Activated CD4-positive, alpha-beta T cell treated with anti-CD3 and anti-CD28 coated beads, Interleukin-2, amount 10 ng/mL, durations not matched to agents 7 days and 5 days (primary cell): Measurements from ENCODE around the gene DLGAP1. TPM values are rescaled to one million over a fixed set of nuclear protein-coding genes. Genes with fewer than 3 reads are reported as not detected.

ENCODE experiments used
- CTCF ChIA-PET: fragments of 350-600 bp; sonication (Branson Sonifier 250); formaldehyde crosslinking; loops from one replicate; lab custom pipeline; 2021; ENCODE audit warnings: antibody characterized with exemption; lab: Charles Lee
- POLR2A ChIA-PET: fragments of 350-600 bp; sonication (Branson Sonifier 250); formaldehyde crosslinking; loops from one replicate; lab custom pipeline; 2021; ENCODE audit warnings: antibody characterized with exemption; lab: Charles Lee
- DNase-seq: peaks from one replicate; pipeline ENCODE4 v3.0.0-alpha.2; 2020
- H3K27ac Mint-ChIP-seq: one replicate; pipeline ENCODE4 v1.8.0; 2021; ENCODE audit warnings: mild to moderate bottlenecking, moderate library complexity, mixed read lengths
- H3K27me3 Mint-ChIP-seq: one replicate; pipeline ENCODE4 v1.8.0; 2021; ENCODE audit warnings: mixed read lengths
- H3K36me3 Mint-ChIP-seq: one replicate; pipeline ENCODE4 v1.8.0; 2021; ENCODE audit warnings: low read depth, mixed read lengths
- H3K4me1 Mint-ChIP-seq: one replicate; pipeline ENCODE4 v1.8.0; 2021; ENCODE audit warnings: mixed read lengths
- H3K4me3 Mint-ChIP-seq: one replicate; pipeline ENCODE4 v1.8.0; 2021; ENCODE audit warnings: mild to moderate bottlenecking, moderate library complexity, mixed read lengths
- H3K9me3 Mint-ChIP-seq: one replicate; pipeline ENCODE4 v1.8.0; 2021; ENCODE audit warnings: mixed read lengths
- total RNA-seq, 2 experiments: library from RNA; stranded (reverse); gene quantifications; one replicate each; pipeline ENCODE4 v1.2.3, GENCODE V29; 2021

Gene DLGAP1
- total RNA-seq, 2 experiments from 2014 or later, result 0.10 TPM; not detected in 1

GRCh38 chr18:3468066-3468705 lies 986.9 kb downstream of the DLGAP1 start:
- Mint-ChIP-seq H3K27me3 (no peaks in the 10 kb centered on the region), H3K4me1 (peaks cover 20% of the 10 kb centered on the region), H3K9me3 (no peaks in the 10 kb centered on the region), H3K36me3 (no peaks in the 10 kb centered on the region), H3K4me3 (no peak overlapping the region), H3K27ac (no peak overlapping the region)
- CTCF ChIA-PET, result interaction anchor here (0.7 to 1.9 kb wide), 3 partner anchors 10 to 511 kb away, joined by 4 to 6 read pairs (median 5); no protein-coding TSS in a partner anchor
- POLR2A ChIA-PET, result no interaction called here
- no peak for DNase-seq

- H3K9me3 Mint-ChIP-seq, result peaks cover 4% of the 10 kb centered on the region
- H3K4me1 Mint-ChIP-seq, result peaks cover 16% of the 10 kb centered on the region
- POLR2A ChIA-PET, result no interaction called here
- no peak overlapping the region for H3K4me3 Mint-ChIP-seq
- no peak overlapping the region for H3K27ac Mint-ChIP-seq
- no peaks in the 10 kb centered on the region for H3K27me3 Mint-ChIP-seq
- H3K36me3 Mint-ChIP-seq, result peaks cover 7% of the 10 kb centered on the region
- CTCF ChIA-PET, result interaction anchor here (1.5 to 2.8 kb wide), 3 partner anchors 9 to 12 kb away, joined by 4 to 13 read pairs (median 6); no protein-coding TSS in a partner anchor
- DNase-seq, result peak; percentile 23
These were observed 988.2 kb downstream of the DLGAP1 start for GRCh38 chr18:3466872-3467271.

- ChIA-PET CTCF (interaction anchor here (1.0 to 2.8 kb wide), 3 partner anchors 8 to 169 kb away, joined by 3 to 13 read pairs (median 4); no protein-coding TSS in a partner anchor), POLR2A (no interaction called here)
- H3K36me3 Mint-ChIP-seq, result peaks cover 10% of the 10 kb centered on the region
- H3K4me1 Mint-ChIP-seq, result peaks cover 16% of the 10 kb centered on the region
- H3K4me3 Mint-ChIP-seq, result no peak overlapping the region
- H3K27me3 Mint-ChIP-seq, result no peaks in the 10 kb centered on the region
- H3K27ac Mint-ChIP-seq, result peak overlapping the region; percentile 62
- H3K9me3 Mint-ChIP-seq, result peaks cover 5% of the 10 kb centered on the region
- no peak for DNase-seq
These were observed 989.1 kb downstream of the DLGAP1 start for GRCh38 chr18:3466045-3466444.

GRCh38 chr18:3463051-3463450 lies 992.1 kb downstream of the DLGAP1 start:
- Mint-ChIP-seq H3K27ac (no peak overlapping the region), H3K36me3 (peaks cover 34% of the 10 kb centered on the region), H3K4me3 (no peak overlapping the region), H3K4me1 (peaks cover 32% of the 10 kb centered on the region), H3K27me3 (no peaks in the 10 kb centered on the region), H3K9me3 (peaks cover 14% of the 10 kb centered on the region)
- CTCF ChIA-PET, result interaction anchor here (0.6 to 0.7 kb wide), 2 partner anchors 115 to 217 kb away, joined by 3 read pairs; no protein-coding TSS in a partner anchor
- no peak for DNase-seq
- POLR2A ChIA-PET, result no interaction called here

GRCh38 chr18:3461704-3462103 lies 993.4 kb downstream of the DLGAP1 start:
- POLR2A ChIA-PET, result no interaction called here
- H3K4me1 Mint-ChIP-seq, result peaks cover 37% of the 10 kb centered on the region
- no peak overlapping the region for H3K27ac Mint-ChIP-seq
- no peak overlapping the region for H3K4me3 Mint-ChIP-seq
- no peaks in the 10 kb centered on the region for H3K27me3 Mint-ChIP-seq
- H3K36me3 Mint-ChIP-seq, result peaks cover 46% of the 10 kb centered on the region
- H3K9me3 Mint-ChIP-seq, result peaks cover 14% of the 10 kb centered on the region
- CTCF ChIA-PET, result interaction anchor here (0.7 to 1.8 kb wide), 2 partner anchors 9 to 133 kb away, joined by 3 to 4 read pairs; no protein-coding TSS in a partner anchor
- no peak for DNase-seq

GRCh38 chr18:3460823-3461398 lies 994.2 kb downstream of the DLGAP1 start:
- H3K27ac Mint-ChIP-seq, result no peak overlapping the region
- POLR2A ChIA-PET, result no interaction called here
- H3K9me3 Mint-ChIP-seq, result peaks cover 14% of the 10 kb centered on the region
- CTCF ChIA-PET, result interaction anchor here (1.8 kb wide), 1 partner anchor 133 kb away, joined by 4 read pairs; no protein-coding TSS in a partner anchor
- peaks cover 52% of the 10 kb centered on the region for H3K36me3 Mint-ChIP-seq
- H3K4me1 Mint-ChIP-seq, result peaks cover 32% of the 10 kb centered on the region
- no peak overlapping the region for H3K4me3 Mint-ChIP-seq
- H3K27me3 Mint-ChIP-seq, result no peaks in the 10 kb centered on the region
- DNase-seq, result no peak

- no peak for DNase-seq
- Mint-ChIP-seq H3K36me3 (peaks cover 53% of the 10 kb centered on the region), H3K27me3 (no peaks in the 10 kb centered on the region), H3K4me3 (peak overlapping the region; percentile 44), H3K9me3 (peaks cover 14% of the 10 kb centered on the region), H3K4me1 (peaks cover 45% of the 10 kb centered on the region), H3K27ac (peak overlapping the region; percentile 89)
- ChIA-PET CTCF (interaction anchor here (0.5 to 2.4 kb wide), 6 partner anchors 13 to 714 kb away, joined by 3 to 8 read pairs (median 3); no protein-coding TSS in a partner anchor), POLR2A (interaction anchor here (1.2 kb wide), 1 partner anchor 10 kb away, joined by 3 read pairs; no protein-coding TSS in a partner anchor)
These were observed 995.9 kb downstream of the DLGAP1 start for GRCh38 chr18:3458952-3459853.

- DNase-seq, result no peak
- ChIA-PET POLR2A (interaction anchor here (1.2 kb wide), 1 partner anchor 9 kb away, joined by 3 read pairs; no protein-coding TSS in a partner anchor), CTCF (interaction anchor here (0.5 to 2.4 kb wide), 7 partner anchors 8 to 208 kb away, joined by 3 to 8 read pairs (median 3); no protein-coding TSS in a partner anchor)
- peaks cover 14% of the 10 kb centered on the region for H3K9me3 Mint-ChIP-seq
- peaks cover 51% of the 10 kb centered on the region for H3K4me1 Mint-ChIP-seq
- no peaks in the 10 kb centered on the region for H3K27me3 Mint-ChIP-seq
- H3K27ac Mint-ChIP-seq, result peak overlapping the region; percentile 89
- H3K4me3 Mint-ChIP-seq, result peak overlapping the region; percentile 44
- peaks cover 53% of the 10 kb centered on the region for H3K36me3 Mint-ChIP-seq
These were observed 996.7 kb downstream of the DLGAP1 start for GRCh38 chr18:3458378-3458777.

GRCh38 chr18:3457261-3457724 lies 997.8 kb downstream of the DLGAP1 start:
- Mint-ChIP-seq H3K9me3 (peaks cover 14% of the 10 kb centered on the region), H3K27me3 (no peaks in the 10 kb centered on the region), H3K4me1 (peaks cover 61% of the 10 kb centered on the region), H3K4me3 (no peak overlapping the region), H3K36me3 (peaks cover 56% of the 10 kb centered on the region), H3K27ac (peak overlapping the region; percentile 70)
- DNase-seq, result no peak
- ChIA-PET POLR2A (interaction anchor here (0.6 kb wide), 1 partner anchor 1735 kb away, joined by 5 read pairs; no protein-coding TSS in a partner anchor), CTCF (interaction anchor here (1.1 to 2.4 kb wide), 5 partner anchors 9 to 209 kb away, joined by 3 to 8 read pairs (median 4); no protein-coding TSS in a partner anchor)

GRCh38 chr18:3456686-3457069 lies 998.4 kb downstream of the DLGAP1 start:
- Mint-ChIP-seq H3K36me3 (peaks cover 52% of the 10 kb centered on the region), H3K9me3 (peaks cover 9% of the 10 kb centered on the region), H3K27me3 (no peaks in the 10 kb centered on the region), H3K27ac (no peak overlapping the region), H3K4me1 (peaks cover 62% of the 10 kb centered on the region), H3K4me3 (no peak overlapping the region)
- no peak for DNase-seq
- CTCF ChIA-PET, result interaction anchor here (0.6 to 1.4 kb wide), 4 partner anchors 13 to 160 kb away, joined by 3 to 4 read pairs (median 3); no protein-coding TSS in a partner anchor
- POLR2A ChIA-PET, result no interaction called here

- peaks cover 9% of the 10 kb centered on the region for H3K9me3 Mint-ChIP-seq
- H3K27me3 Mint-ChIP-seq, result no peaks in the 10 kb centered on the region
- H3K27ac Mint-ChIP-seq, result no peak overlapping the region
- peaks cover 64% of the 10 kb centered on the region for H3K4me1 Mint-ChIP-seq
- CTCF ChIA-PET, result interaction anchor here (0.6 to 4.5 kb wide), 8 partner anchors 10 to 218 kb away, joined by 3 to 22 read pairs (median 4); no protein-coding TSS in a partner anchor
- peaks cover 49% of the 10 kb centered on the region for H3K36me3 Mint-ChIP-seq
- DNase-seq, result no peak
- POLR2A ChIA-PET, result interaction anchor here (0.6 kb wide), 1 partner anchor 70 kb away, joined by 3 read pairs; no protein-coding TSS in a partner anchor
- no peak overlapping the region for H3K4me3 Mint-ChIP-seq
These were observed 999.0 kb downstream of the DLGAP1 start for GRCh38 chr18:3455907-3456685.
